ENCODE data around the gene POM121.
A peak's percentile ranks its signal among the peaks of the same experiment; 100 is the strongest.
"Not testable (repeated sequence)": the region's sequence is repeated elsewhere in the genome, so short reads cannot be mapped to it uniquely, and the experiment has no call there.

POM121 gene

DNA sequence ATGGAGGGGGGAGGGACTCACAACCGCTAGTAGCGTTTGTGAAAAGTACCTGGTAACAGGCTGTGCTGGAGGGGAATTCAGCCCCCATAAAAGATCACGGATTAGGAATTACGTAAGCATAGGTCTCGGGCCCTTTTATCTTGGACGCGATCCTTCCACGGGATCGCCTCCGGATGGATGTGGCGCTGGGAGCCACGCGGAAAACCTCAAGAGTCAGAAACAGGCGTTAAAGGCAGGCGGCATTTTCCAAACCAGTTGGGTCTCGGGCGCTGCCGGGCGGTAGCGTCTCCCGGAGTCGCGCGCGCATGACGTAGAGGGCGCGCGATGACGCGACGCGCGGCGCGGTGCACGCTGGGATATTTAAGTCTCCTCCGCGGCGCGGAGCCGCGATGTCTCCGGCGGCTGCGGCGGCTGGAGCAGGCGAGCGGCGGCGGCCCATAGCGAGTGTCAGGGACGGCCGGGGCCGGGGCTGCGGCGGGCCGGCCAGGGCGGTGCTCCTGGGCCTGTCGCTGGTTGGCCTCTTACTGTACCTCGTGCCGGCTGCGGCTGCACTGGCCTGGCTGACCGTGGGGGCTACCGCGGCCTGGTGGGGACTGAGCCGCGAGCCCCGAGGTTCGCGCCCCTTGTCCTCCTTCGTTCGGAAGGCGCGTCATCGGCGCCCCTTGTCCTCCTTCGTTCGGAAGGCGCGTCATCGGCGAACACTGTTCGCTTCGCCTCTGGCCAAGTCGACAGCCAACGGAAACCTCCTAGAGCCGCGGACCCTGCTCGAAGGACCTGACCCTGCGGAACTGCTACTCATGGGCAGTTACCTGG, at the start of gene POM121:
Gene POM121, plus strand, starts transcription at position 363 of the 813 bp plus-strand sequence. Its CDS starts 27 bp downstream, at position 390.
- DNase-seq, result peak; percentile 35

DNA sequence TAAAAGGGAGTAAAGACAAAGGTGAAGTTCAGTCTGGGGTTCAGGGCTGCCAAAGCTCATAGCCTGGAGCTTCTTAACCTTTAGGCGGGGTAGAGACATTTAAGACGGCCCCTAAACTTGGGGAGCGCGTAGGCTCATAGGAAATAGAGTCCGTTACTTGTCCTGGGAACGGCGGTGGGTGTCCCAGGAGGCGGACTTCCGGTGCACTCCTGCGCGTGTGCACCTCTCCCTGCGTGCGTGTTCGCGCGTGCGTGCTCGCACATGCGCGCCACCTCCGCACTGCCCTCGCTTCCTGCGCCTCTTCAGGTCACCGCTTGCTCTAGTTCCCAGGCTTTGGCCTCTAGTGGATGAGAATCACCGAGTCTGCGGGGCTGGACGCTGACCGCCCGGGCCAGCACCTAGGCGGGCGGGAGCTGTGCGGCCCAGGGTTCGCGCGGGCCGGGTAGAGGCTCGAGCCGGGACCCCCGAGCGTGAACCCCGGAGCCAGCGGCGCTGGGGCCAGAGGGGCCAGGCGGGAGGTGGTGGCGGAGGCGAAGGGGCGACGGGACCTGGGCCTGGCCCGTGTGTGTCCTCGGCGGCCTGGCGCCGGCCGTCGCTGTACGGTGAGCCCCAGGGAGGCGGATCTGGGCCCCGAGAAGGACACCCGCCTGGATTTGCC, 45.7 kb upstream of the POM121 start:
- DNase-seq, result peak; percentile 29

DNA sequence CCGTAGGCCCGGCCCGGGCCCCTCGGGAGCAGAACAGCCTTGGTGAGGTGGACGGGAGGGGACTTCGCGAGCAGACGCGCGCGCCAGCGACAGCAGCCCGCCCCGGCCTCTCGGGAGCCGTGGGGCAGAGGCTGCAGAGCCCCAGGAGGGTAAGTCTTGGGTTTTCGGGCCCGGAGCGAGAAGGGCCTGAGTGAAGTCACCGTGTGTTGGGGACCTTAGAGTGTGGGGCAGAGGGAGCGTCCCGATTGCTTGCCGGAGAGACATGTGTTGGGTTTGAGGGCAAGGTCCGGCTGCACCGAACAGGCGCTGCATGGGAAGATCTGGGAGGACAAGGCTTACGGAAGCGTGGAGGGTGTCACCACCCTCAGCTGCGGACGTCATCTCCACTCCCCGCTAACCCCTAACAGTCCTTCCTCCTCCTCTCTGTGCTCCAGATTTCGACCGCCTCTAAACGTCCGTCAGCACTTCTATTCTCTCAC, 45.1 kb upstream of the POM121 start:
- DNase-seq, result peak; percentile 1

DNA sequence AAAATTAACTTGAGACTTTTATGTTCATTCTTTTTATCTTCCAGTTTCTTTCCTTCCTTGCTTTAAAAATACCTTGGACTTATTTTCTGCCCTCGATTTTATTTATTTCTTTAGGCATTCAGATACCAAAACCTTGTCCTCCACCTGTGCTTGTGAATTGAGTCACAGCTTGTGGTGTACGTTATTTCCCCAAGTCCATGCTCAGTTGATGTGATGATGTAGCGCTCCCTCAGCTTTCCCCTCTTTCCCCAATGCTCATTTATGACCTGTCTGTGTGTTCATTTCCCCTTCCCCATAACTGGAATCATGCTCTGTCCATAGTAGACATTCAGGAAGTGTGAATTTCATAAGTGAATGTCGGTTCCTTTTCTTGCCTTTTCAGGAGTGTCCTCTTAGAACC, 33.1 kb upstream of the POM121 start:
- DNase-seq, result not testable (repeated sequence)

DNA sequence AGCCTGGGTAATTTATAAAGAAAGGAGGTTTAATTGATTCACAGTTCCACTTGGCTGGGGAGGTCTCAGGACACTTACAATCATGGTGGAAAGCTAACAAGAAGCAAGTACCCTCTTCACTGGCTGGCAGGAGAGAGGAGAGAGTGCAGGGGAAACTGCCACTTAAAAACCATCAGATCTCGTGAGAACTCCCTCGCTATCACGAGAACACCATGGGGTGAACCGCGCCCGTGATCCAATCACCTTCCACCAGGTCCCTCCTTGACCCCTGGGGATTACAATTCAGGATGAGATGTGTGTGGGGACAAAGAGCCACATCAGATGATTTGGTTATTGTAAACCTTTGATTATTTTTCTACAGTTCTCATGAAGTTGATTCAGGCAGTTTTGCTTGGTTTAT, 20.2 kb upstream of the POM121 start:
- DNase-seq, result not testable (repeated sequence)

DNA sequence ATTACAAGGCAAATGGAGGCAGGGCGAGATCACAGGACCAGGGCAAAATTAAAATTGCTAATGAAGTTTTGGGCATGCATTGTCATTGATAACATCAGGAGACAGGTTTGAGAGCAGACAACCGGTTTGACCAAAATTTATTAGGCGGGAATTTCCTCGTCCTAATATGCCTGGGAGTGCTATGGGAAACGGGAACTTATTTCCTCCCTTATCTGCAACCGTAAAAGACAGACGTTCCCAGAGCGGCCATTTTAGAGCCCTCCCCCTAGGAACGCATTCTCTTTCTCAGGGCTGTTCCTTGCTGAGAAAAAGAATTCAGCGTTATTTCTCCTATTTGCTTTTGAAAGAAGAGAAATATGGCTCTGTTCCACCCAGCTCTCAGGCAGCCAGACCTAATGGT, 16.5 kb upstream of the POM121 start:
- DNase-seq, result not testable (repeated sequence)

DNA sequence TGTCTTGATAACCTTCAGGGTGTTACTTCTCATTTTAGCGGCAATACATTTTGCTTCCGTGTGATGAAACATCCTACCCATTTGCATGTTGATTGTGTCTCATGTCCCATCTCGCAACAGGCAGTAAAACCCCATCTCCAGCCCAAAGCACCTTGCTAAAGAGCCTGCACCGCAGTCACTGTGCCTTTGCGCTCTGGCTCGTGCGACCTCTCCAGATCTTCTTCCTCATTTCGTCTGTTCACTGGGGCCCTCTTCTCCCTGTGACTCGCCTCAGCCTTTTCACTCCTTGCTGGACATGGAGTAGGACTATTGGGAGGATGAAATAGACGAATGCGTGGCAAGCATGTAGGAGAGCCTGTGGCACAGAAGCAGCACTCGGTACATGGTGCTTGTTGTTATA, 13.5 kb upstream of the POM121 start:
- DNase-seq, result not testable (repeated sequence)

DNA sequence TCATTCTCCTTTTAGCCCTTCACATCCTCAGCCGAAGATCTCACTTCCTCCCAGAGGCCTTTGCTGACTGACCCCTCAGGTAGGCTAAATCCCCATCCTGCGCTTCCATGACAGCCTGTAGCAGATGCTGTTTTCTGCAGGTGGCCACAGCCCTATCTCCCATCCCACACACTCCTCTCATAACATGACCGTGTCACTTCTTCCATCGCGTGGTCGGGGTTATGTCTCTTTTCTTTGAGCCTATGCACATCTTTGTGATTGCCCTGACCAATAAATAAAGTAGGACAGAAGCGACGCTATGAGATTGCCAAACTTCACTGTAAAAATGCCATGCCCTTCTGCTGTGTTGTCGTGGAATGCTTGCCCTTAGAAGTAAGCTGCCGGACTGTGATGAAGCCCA, 11.1 kb upstream of the POM121 start:
- DNase-seq, result not testable (repeated sequence)

DNA sequence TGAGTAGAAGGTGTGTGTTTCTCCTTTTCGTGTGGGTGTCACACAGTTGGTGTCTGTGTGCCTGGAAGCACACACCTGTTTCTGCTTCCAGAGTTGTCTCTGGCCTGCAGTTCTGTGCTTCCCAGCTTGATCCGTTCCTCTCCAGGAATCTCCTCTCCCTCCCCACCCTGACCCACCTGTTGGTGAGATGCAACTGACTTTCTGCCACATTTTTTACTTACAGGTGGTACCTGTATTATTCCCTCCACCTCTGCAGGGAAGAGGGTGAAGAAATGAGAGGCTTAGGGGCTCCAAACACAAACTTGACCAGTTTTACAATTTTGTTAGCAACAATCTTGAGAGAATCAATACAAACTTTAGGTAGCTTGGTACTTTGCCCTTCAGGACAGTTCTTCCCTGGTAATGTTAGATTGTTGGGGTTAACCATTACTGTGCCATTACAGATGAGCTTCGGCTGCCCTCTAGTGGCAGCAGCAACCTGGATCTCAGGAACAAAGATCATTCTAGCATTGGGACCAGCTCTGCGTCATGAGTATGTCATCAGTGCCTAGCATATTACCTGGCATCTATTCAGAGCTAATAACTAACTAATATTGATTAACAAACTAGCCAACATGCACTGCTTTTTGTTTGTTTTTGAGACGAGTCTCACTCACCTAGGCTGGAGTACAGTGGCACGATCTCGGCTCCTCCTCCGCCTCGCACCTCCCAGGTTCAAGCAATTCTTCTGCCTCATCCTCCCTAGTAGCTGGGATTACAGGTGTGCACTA, 10.0 kb upstream of the POM121 start:
- DNase-seq, result peak; percentile 20

DNA sequence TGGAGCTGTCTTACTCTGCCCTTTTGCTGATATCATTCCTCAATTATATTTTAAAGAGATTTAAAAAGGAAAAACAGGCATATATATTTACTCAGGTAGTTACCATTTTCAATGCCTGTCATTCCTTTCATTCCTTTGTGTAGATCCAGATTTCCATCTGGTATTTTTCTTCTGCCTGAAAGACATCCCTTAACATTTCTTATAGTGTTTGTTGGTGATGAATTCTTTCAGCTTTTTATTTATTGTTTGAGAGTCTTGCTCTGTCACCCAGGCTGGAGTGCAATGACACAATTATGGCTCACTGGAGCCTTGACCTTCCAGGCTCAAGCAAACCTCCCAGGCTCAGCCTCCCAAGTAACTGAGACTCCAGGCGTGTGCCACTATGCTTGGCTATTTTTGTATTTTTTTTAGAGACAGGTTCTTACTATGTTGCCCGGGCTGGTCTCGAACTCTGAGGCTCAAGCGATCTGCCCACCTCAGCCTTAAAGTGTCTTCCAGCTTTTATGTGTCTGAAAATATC, 5.6 kb upstream of the POM121 start:
- DNase-seq, result no peak

DNA sequence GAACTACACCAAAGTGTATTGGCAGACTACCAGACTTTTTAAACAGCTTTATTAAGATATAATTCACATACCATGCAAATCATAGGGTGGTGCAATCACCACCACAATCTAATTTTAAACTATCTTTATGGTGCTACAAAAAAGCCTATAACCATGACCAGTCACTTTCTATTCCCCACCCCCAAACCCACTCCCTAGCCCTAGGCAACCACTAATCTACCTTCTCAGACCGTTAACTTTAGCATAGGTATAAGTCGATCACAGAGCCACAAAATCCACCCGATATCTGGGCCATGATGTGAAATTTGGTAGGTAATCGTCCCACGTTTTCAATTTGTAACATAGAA, 536 bp upstream of the POM121 start:
- no peak for DNase-seq

DNA sequence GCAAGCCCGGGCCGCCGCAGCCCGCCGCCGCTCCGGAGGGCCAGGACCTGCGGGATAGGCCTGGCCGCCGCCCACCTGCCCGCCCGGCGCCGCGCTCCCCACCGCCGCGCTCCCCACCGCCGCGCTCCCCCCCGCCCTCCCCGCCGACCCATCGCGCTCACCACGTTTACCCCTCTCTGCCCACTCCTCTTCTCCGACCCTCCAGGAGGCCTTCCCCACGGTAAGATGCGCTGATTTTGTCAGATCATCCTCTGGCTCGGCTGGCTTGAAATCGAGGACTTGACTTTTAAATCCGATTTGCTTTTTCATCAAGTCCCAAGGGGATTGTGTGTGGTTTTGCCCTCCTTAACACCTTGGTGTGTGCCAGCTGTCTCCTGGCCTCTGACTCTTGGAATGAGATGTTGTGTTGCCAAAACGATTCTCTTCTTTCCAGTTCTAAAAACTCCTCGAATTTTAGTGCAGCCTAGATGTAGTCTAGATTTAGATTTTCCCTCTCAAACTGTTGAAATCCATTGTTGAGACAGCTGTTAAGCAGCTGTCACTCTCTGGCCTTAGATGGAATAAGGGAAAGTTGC, 738 bp downstream of the POM121 start:
- DNase-seq, result no peak

DNA sequence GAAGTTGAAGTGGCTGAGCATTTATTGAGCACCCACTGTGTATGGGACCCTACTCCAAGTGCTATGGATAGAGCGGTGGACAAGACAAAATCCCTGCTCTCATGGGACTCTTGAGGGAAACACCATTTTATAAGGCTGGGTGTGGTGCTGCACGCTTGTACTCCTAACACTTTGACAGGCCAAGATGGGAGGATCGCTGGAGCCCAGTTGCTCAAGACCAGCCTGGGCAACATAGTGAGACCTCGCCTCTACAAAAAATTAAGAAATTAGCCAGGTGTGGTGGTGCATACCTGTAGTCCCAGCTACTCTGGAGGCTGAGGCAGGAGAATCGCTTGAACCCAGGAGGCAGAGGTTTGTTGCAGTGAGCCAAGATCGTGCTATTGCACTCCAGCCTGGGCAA, 2.9 kb downstream of the POM121 start:
- not testable (repeated sequence) for DNase-seq

DNA sequence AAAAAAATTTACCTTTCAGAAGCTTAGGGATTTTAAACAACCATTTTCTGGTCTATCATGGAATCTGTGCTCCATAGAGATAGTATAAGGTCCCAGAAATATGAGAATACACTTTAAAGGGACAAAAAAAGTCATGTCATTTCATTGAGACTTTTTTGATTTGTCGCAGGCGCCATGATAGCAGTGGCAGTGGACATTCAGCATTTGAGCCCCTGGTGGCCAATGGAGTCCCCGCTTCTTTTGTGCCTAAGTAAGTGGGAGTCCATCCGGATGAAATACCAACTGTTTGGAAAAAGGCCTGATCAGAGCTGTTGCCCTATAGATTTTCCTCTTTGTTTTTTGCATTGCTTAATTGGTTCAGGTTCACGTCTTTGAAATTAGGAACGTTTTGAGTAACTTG, 3.3 kb downstream of the POM121 start:
- not testable (repeated sequence) for DNase-seq

DNA sequence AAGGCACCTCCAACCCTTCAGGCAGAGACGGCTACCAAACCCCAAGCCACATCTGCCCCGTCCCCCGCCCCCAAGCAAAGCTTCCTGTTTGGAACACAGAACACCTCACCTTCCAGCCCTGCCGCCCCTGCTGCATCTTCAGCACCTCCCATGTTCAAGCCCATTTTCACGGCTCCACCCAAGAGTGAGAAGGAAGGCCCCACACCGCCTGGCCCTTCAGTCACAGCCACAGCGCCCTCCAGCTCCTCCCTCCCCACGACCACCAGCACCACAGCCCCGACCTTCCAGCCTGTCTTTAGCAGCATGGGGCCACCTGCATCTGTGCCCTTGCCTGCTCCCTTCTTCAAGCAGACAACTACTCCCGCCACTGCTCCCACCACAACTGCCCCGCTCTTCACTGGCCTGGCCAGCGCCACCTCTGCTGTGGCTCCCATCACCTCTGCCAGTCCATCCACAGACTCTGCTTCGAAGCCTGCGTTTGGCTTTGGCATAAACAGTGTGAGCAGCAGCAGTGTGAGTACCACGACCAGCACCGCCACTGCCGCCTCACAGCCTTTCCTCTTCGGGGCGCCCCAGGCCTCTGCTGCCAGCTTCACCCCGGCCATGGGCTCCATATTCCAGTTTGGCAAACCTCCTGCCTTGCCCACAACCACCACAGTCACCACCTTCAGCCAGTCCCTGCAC, 17.3 kb downstream of the POM121 start:
- DNase-seq, result not testable (repeated sequence)

DNA sequence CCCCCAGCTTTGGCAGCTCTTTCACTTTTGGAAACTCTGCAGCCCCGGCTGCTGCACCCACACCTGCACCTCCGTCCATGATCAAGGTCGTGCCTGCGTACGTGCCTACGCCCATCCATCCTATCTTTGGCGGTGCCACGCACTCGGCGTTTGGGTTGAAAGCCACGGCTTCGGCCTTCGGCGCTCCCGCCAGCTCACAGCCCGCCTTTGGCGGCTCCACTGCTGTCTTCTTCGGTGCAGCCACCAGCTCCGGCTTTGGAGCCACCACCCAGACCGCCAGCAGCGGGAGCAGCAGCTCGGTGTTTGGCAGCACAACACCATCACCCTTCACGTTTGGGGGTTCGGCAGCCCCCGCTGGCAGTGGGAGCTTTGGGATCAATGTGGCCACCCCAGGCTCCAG, 18.1 kb downstream of the POM121 start:
- not testable (repeated sequence) for DNase-seq

DNA sequence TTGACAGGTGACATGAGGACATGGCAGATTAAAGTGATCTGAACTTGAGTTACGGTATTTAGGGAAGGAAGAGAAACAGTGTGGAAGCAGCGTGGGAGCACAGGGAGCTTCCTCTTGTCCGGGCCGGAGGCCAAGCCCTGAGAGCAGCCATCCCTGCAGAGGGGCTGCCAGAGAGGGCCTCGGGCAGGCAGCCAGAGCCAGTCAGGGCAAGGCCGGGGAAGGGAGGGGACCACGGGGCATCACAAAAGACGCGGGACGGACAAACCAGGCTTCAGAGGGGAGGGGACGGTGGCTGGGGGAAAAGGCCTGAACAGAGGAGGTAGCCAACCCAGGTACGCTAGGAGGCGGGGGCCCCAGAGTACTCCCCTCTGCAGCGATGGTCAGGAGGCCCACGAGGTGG, 20.0 kb downstream of the POM121 start:
- DNase-seq, result not testable (repeated sequence)

DNA sequence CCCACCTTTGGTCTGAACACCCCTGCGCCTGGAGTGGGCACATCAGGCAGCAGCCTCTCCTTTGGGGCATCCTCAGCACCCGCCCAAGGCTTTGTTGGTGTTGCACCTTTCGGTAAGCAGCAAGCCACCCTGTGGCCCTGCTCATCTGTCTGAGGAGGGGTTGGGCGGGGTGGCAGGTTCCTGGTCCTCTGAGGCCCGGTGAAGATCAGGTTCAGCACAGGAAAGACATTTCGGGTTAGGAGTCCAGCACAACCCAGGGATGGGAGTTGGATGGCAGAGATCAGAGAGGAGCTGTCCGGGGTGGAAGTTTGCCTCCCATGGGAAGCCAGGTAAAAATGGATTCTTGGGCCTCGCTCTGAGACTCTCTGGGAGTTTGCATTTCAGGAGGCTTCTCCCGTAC, 20.7 kb downstream of the POM121 start:
- not testable (repeated sequence) for DNase-seq

DNA sequence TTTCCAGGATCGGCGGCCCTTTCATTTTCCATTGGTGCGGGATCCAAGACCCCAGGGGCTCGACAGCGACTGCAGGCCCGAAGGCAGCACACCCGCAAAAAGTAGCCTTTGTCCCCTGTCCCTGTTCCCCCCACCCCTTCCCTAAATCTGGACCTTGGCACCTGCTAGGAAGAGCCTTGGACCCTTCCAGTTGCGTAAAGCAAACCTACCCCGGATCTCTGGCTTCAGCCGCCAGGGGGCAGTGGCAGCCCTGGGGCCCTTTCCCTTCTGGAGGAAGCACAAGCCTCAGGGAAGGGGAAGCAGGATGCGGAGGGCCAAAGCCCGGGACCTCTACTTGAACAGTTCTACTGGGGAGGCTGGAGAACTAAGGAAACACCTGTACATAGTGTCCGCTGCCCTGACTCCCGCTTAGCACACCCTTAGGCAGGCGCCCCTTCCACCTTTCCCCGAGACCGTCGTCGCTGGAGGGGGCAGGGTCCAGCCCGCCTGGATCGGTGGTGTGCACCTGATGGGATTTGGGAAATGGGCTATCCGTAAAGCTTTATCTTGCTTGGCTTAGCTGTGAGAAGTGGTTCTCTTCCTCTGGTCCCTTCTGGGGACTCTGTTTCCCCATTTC, 21.3 kb downstream of the POM121 start:
- DNase-seq, result not testable (repeated sequence)

DNA sequence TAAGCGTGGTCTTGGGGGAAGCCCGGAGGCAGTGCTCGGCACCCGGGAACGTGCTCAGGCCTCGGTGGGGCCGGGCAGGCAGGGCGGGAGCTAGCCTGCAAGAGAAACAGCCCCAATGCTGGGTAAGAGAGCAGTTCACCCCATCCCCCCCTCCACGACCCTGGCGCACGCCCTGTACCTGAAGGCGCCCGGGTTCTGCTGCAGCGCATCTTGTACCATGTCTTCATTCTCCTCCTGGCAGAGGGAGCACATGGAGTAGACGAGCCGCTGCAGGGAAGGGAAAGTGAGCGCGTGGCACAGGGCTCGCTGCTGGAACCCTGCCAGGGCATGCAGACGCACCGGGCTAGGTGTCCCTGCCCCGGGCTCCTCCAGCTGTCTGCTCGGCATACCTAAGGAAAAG, 23.8 kb downstream of the POM121 start:
- DNase-seq, result not testable (repeated sequence)

DNA sequence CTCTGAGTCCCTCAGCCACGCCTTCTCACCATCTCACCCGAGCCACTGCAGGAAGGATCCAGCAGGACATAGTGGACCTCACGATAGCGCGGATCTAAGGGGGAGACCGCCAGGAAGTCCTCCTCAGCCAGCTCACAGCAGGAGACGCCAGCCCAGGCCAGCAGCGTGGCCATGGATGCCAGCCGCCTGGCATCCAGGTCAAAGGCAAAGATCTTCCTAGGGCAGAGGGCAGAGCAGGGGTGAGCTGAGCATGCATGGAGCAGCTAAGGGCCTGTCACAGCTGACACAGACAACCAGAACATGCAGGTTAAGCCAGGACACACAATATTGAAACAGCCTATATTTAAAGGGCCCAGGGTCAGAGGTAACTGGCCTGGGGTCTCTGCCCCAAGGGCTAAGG, 24.4 kb downstream of the POM121 start:
- not testable (repeated sequence) for DNase-seq

DNA sequence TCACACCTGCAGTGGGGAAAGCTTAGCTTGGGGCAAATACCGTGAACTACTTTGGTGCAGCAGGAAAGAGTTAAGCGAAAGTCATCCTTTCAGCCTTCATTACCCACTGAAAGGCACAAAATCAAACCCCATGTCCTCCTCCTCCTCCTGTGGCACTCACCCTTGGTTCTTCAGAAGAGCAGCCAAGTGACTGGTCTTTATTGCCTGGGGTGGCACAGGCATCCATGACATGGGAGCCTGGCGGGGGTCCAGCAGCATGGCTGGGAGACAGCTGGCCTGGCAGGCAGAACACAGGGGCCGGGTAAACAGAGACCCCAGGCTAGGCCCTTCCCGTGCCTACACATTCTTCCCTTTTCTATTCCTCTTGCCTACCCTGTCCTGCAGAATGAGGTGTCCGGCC, 24.8 kb downstream of the POM121 start:
- DNase-seq, result not testable (repeated sequence)
